Neural progenitor cell (in vitro differentiated cells): ENCODE measurements around the gene UBL7.

Experiments
- EZH2 ChIP-seq: fragments of 200-600 bp; sonication (generic); IDR thresholded peaks from 2 replicates; pipeline ENCODE4 v1.6.1; 2017; ENCODE audit warnings: antibody characterized with exemption, mild to moderate bottlenecking, moderate library complexity
- TF ChIP-seq, protein P1 (sequence below): fragments of 200-600 bp; sonication (generic); IDR thresholded peaks from 2 replicates; pipeline ENCODE4 v1.5.1; 2017; ENCODE audit warnings: antibody characterized with exemption, mild to moderate bottlenecking

DNA sequence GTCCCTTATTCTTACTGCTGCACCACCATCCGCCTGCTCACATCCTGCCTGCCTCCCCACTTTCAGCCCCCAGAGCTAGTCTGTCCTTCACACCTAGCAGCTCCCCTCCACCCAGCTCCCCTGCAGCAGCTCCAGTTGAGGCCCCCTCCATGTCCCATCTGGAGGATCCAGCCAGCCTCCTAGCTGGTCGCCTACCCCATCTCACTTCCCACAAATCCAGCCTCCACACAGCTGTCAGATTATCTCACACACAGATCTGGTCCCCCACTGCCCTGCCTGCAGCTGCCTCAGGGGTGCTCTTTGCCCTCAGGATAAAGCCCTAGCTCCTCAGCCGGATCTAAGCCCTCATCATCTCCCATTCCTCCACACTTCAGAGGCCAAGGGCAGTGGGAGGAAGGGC is 18.4 kb downstream of the UBL7 start:
- TF ChIP-seq, protein P1, sequence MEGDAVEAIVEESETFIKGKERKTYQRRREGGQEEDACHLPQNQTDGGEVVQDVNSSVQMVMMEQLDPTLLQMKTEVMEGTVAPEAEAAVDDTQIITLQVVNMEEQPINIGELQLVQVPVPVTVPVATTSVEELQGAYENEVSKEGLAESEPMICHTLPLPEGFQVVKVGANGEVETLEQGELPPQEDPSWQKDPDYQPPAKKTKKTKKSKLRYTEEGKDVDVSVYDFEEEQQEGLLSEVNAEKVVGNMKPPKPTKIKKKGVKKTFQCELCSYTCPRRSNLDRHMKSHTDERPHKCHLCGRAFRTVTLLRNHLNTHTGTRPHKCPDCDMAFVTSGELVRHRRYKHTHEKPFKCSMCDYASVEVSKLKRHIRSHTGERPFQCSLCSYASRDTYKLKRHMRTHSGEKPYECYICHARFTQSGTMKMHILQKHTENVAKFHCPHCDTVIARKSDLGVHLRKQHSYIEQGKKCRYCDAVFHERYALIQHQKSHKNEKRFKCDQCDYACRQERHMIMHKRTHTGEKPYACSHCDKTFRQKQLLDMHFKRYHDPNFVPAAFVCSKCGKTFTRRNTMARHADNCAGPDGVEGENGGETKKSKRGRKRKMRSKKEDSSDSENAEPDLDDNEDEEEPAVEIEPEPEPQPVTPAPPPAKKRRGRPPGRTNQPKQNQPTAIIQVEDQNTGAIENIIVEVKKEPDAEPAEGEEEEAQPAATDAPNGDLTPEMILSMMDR = no peak
- TF ChIP-seq EZH2 = no peak
